HCT116 (cell line): ENCODE data around the gene GYPC. TPM values are rescaled to one million over a fixed set of nuclear protein-coding genes. Genes with fewer than 3 reads are reported as not detected.

Experiments
- ATAC-seq: fragments of 200-7000 bp; cut with Tn5 transposase; 2 replicates; pipeline ENCODE4 v1.9.1; 2020; ENCODE audit warnings: mild to moderate bottlenecking, moderate library complexity
- Bru-seq: library from RNA; stranded (reverse); fragments of 400-500 nt; gene quantifications from one replicate; lab custom pipeline; 2021; lab: Mats Ljungman, UMichigan
- BruChase-seq, 2 experiments: library from RNA; stranded (reverse); fragments of 400-500 nt; gene quantifications; one replicate each; lab custom pipeline; 2021; lab: Mats Ljungman, UMichigan
- BruUV-seq: library from RNA; stranded (reverse); fragments of 400-500 nt; replicated peaks from 2 replicates; lab custom pipeline; 2021; lab: Mats Ljungman, UMichigan
- CTCF ChIA-PET: fragments of 300-600 bp; sonication (Branson Sonifier 250); formaldehyde crosslinking; loops from one replicate; lab custom pipeline; 2021; ENCODE audit warnings: antibody characterized with exemption; lab: Charles Lee
- POLR2A ChIA-PET: fragments of 300-600, 350-600 bp; sonication (Branson Sonifier 250); formaldehyde crosslinking; loops from one replicate; lab custom pipeline; 2021; ENCODE audit warnings: antibody characterized with exemption; lab: Charles Lee
- RAD21 ChIA-PET, 2 experiments: fragments of 300-600 bp; sonication (Branson Sonifier 250); formaldehyde crosslinking; loops; one replicate each; lab custom pipeline; 2023; ENCODE audit warnings: low total read pairs in 2 of 2; ENCODE audit not compliant: uncharacterized antibody in 2 of 2, unreplicated experiment in 2 of 2, low non-redundant PET in 1 of 2; lab: Charles Lee
- DNase-seq: peaks from one replicate; pipeline ENCODE4 v3.0.0-alpha.2; 2010; ENCODE audit warnings: low read depth, low spot score
- H2AFZ ChIP-seq: fragments of 200-600 bp; shearing (Covaris generic), sonication (generic); 2 replicates; pipeline ENCODE4 v1.6.1; 2017; ENCODE audit warnings: low read depth, mixed run types, mixed read lengths, antibody characterized with exemption, low read length; ENCODE audit not compliant: poor library complexity, severe bottlenecking
- H3K27ac ChIP-seq: 2 replicates; pipeline ENCODE4 v1.5.1; 2012; ENCODE audit warnings: low read depth, low read length
- H3K27me3 ChIP-seq: fragments of 200-600 bp; sonication (generic); 2 replicates; pipeline ENCODE4 v1.6.1; 2016; ENCODE audit warnings: mixed run types, low read length, mixed read lengths; ENCODE audit not compliant: insufficient read depth
- H3K36me3 ChIP-seq, 2 experiments: fragments of 200-500 bp in 1 of 2; fragments of 200-600 bp in 1 of 2; sonication (Bioruptor generic) in 1 of 2; sonication (generic) in 1 of 2; 2 replicates each; pipeline versions ENCODE4 v1.5.1 to v1.6.1; 2014 to 2016; ENCODE audit warnings: low read length in 2 of 2, inconsistent platforms in 1 of 2, mixed read lengths in 1 of 2, mixed run types in 1 of 2; ENCODE audit not compliant: insufficient read depth in 2 of 2, control insufficient read depth in 1 of 2
- H3K4me1 ChIP-seq, 2 experiments: fragments of 200-600 bp in 1 of 2; sonication (generic) in 1 of 2; 2 replicates each; pipeline versions ENCODE4 v1.5.1 to v1.6.1; 2012 to 2017; ENCODE audit warnings: low read length in 2 of 2, inconsistent platforms in 1 of 2, mild to moderate bottlenecking in 1 of 2, mixed read lengths in 1 of 2, mixed run types in 1 of 2, moderate library complexity in 1 of 2; ENCODE audit not compliant: insufficient read depth in 2 of 2, control insufficient read depth in 1 of 2
- H3K4me2 ChIP-seq: fragments of 200-600 bp; sonication (generic); 2 replicates; pipeline ENCODE4 v1.6.1; 2017; ENCODE audit warnings: mixed run types, low read length, mixed read lengths
- H3K4me3 ChIP-seq, 2 experiments: fragments of 200-600 bp in 1 of 2; sonication (generic) in 1 of 2; replicated peaks in 1 of 2; 2 replicates each; pipeline ENCODE4 v1.5.1; 2011 to 2016; ENCODE audit warnings: low read length in 2 of 2, control low read depth in 1 of 2, low read depth in 1 of 2, mild to moderate bottlenecking in 1 of 2, mixed read lengths in 1 of 2, mixed run types in 1 of 2
- H3K79me2 ChIP-seq: fragments of 200-600 bp; sonication (generic); 2 replicates; pipeline ENCODE4 v1.6.1; 2017; ENCODE audit warnings: mild to moderate bottlenecking, mixed run types, low read length, moderate library complexity, mixed read lengths; ENCODE audit not compliant: insufficient read depth
- H3K9ac ChIP-seq: fragments of 200-600 bp; sonication (generic); 2 replicates; pipeline ENCODE4 v1.6.1; 2016; ENCODE audit warnings: low read length, mixed read lengths
- H3K9me2 ChIP-seq: fragments of 200-600 bp; sonication (generic), shearing (Covaris generic); 2 replicates; pipeline ENCODE4 v1.6.1; 2017; ENCODE audit warnings: mixed run types, mild to moderate bottlenecking, moderate library complexity; ENCODE audit not compliant: insufficient read depth
- H3K9me3 ChIP-seq, 2 experiments: fragments of 200-500 bp in 1 of 2; fragments of 200-600 bp in 1 of 2; sonication (Bioruptor generic) in 1 of 2; sonication (generic) in 1 of 2; 2 replicates each; pipeline ENCODE4 v1.6.1; 2014 to 2017; ENCODE audit warnings: low read length in 2 of 2, mixed read lengths in 2 of 2, inconsistent platforms in 1 of 2, low read depth in 1 of 2, mild to moderate bottlenecking in 1 of 2, mixed run types in 1 of 2, moderate library complexity in 1 of 2; ENCODE audit not compliant: control insufficient read depth in 1 of 2, insufficient read depth in 1 of 2
- H4K20me1 ChIP-seq: fragments of 200-600 bp; sonication (generic), shearing (Covaris generic); 2 replicates; pipeline ENCODE4 v1.6.1; 2017; ENCODE audit warnings: mixed run types, mild to moderate bottlenecking, moderate library complexity; ENCODE audit not compliant: insufficient read depth
- ATF3 ChIP-seq: IDR thresholded peaks from 2 replicates; pipeline ENCODE4 v1.6.1; 2012
- CBX3 ChIP-seq: IDR thresholded peaks from 2 replicates; pipeline ENCODE4 v1.6.1; 2012; ENCODE audit warnings: low read depth
- CEBPB ChIP-seq: IDR thresholded peaks from 2 replicates; pipeline ENCODE4 v1.6.1; 2012; ENCODE audit warnings: low read depth
- CTCF ChIP-seq, 3 experiments: fragments of 200-600 bp in 1 of 3; sonication (generic) in 1 of 3; IDR thresholded peaks in 2 of 3; conservative IDR thresholded peaks in 1 of 3; 2 replicates each; pipeline ENCODE4 v1.5.1; 2012 to 2017; ENCODE audit warnings: low read depth in 2 of 3, low read length in 2 of 3, antibody characterized with exemption in 1 of 3, borderline replicate concordance in 1 of 3, control low read depth in 1 of 3, mild to moderate bottlenecking in 1 of 3, mixed read lengths in 1 of 3, mixed run types in 1 of 3, moderate library complexity in 1 of 3; ENCODE audit not compliant: insufficient read depth in 1 of 3
- EGR1 ChIP-seq: IDR thresholded peaks from 2 replicates; pipeline ENCODE4 v1.6.1; 2012; ENCODE audit warnings: low read depth
- EZH2 ChIP-seq: fragments of 200-600 bp; sonication (generic); IDR thresholded peaks from 2 replicates; pipeline ENCODE4 v1.6.1; 2017; ENCODE audit warnings: antibody characterized with exemption, mixed run types
- EZH2phosphoT487 ChIP-seq: fragments of 200-600 bp; IDR thresholded peaks from 2 replicates; pipeline ENCODE4 v1.6.1; 2018; ENCODE audit warnings: antibody characterized with exemption, borderline replicate concordance
- FOSL1 ChIP-seq: IDR thresholded peaks from 2 replicates; pipeline ENCODE4 v1.6.1; 2012; ENCODE audit warnings: low read depth
- JUND ChIP-seq: IDR thresholded peaks from 2 replicates; pipeline ENCODE4 v1.6.1; 2012
- POLR2A ChIP-seq: IDR thresholded peaks from 2 replicates; pipeline ENCODE4 v1.7.0; 2011; ENCODE audit warnings: borderline replicate concordance; ENCODE audit not compliant: insufficient read depth, insufficient read length; ENCODE audit errors: extremely low read depth
- SIN3A ChIP-seq: IDR thresholded peaks from 2 replicates; pipeline ENCODE4 v1.6.1; 2012; ENCODE audit warnings: low read depth
- SP1 ChIP-seq: IDR thresholded peaks from 2 replicates; pipeline ENCODE4 v1.6.1; 2012; ENCODE audit warnings: low read depth
- YY1 ChIP-seq: IDR thresholded peaks from 2 replicates; pipeline ENCODE4 v1.6.1; 2011; ENCODE audit warnings: low read length, low read depth, moderate library complexity, mild to moderate bottlenecking; ENCODE audit not compliant: insufficient replicate concordance; ENCODE audit errors: extremely low read depth
- ZFX ChIP-seq: fragments of 450-650 bp; IDR thresholded peaks from 2 replicates; pipeline ENCODE4 v1.6.1; 2017
- ZNF274 ChIP-seq: fragments of 200-500 bp; sonication (Bioruptor generic); IDR thresholded peaks from 2 replicates; pipeline ENCODE4 v1.6.1; 2014; ENCODE audit warnings: mild to moderate bottlenecking, low read depth, low read length, inconsistent platforms
- intact Hi-C: fragments of 100-400 bp; cut with micrococcal nuclease; formaldehyde crosslinking; loops from 2 replicates; pipeline ENCODE4 v1.10.0; 2022
- long read RNA-seq: library from polyadenylated mRNA; unstranded; transcript quantifications from one replicate; pipeline ENCODE4 v2.0.0, GENCODE V29; 2021; ENCODE audit not compliant: unreplicated experiment
- polyA plus RNA-seq: library from polyadenylated mRNA; unstranded; fragments of >200 nt; gene quantifications from 2 replicates; pipeline ENCODE4 v1.2.1, GENCODE V29; 2012; ENCODE audit warnings: missing spikeins
- total RNA-seq: library from RNA; stranded (reverse); gene quantifications from one replicate; pipeline ENCODE4 v1.2.1, GENCODE V29; 2021; ENCODE audit not compliant: unreplicated experiment

Gene GYPC
- total RNA-seq: 0.66 TPM
- not detected in 2 replicates for polyA plus RNA-seq
- Bru-seq, nascent RNA: percentile 9 among the genes with signal in this experiment
- BruChase-seq, experiment 1, labeled RNA remaining after a 6-hour chase: percentile 3 among the genes with signal in this experiment
- not detected for BruChase-seq, experiment 2, labeled RNA remaining after a 2-hour chase
- long read RNA-seq: 0 reads

GRCh38 chr2:126655500-126656430 is at the start of gene GYPC:
Gene GYPC, plus strand, starts transcription at chr2:126656158. Its CDS starts 106 bp downstream, at chr2:126656264.
- RAD21 ChIA-PET: no interaction called here
- Histone ChIP-seq H3K9ac (no peak within 1 kb of the TSS), H3K79me2 (no peaks in the 10 kb centered on the region), H3K4me3 (no peak within 1 kb of the TSS), H4K20me1 (no peaks in the 10 kb centered on the region), H2AFZ (no peak within 1 kb of the TSS), H3K27me3 (no peaks in the 10 kb centered on the region), H3K9me2 (no peaks in the 10 kb centered on the region), H3K4me1 (peaks cover 18 to 22% of the 10 kb centered on the region in 2 experiments), H3K36me3 (no peaks in the 10 kb centered on the region), H3K27ac (no peak within 1 kb of the TSS; the same call in 1 of the 2 replicates), H3K9me3 (no peaks in the 10 kb centered on the region)
- DNase-seq: no peak
- POLR2A ChIA-PET: no interaction called here
- intact Hi-C loops: no loop called here
- no TSS peak for BruUV-seq
- ATAC-seq: no peak
- CTCF ChIA-PET: no interaction called here
- TF ChIP-seq SP1: no peak
- TF ChIP-seq POLR2A: no peak
- no peak for TF ChIP-seq ZNF274
- no peak for TF ChIP-seq CTCF (IDR thresholded peaks at IDR 0.05 in 2 of 3, conservative IDR thresholded peaks at IDR 0.05 in 1 of 3; ENCODE audit: borderline replicate concordance in 1 of 3, insufficient read depth in 1 of 3, low read depth in 2 of 3, low read length in 2 of 3)
- no peak for TF ChIP-seq EGR1
- no peak for TF ChIP-seq YY1
- no peak for TF ChIP-seq JUND
- TF ChIP-seq EZH2: no peak
- TF ChIP-seq ATF3: no peak
- TF ChIP-seq EZH2phosphoT487: no peak
- no peak for TF ChIP-seq CEBPB
- TF ChIP-seq CBX3: no peak
- no peak for TF ChIP-seq FOSL1
- TF ChIP-seq SIN3A: no peak
- TF ChIP-seq ZFX: no peak
- TF ChIP-seq, all 23 proteins: peak for 0
- peak within 1 kb of the TSS; percentile 70; the same call in 1 of the 2 replicates for H3K4me2 ChIP-seq
